ENCODE measurements around the gene PCGF2. TPM values are rescaled to one million over a fixed set of nuclear protein-coding genes. Genes with fewer than 3 reads are reported as not detected.

PCGF2 gene
- total RNA-seq, 1 donor from 2014 or later, result 79.4 TPM

- H3K4me1 Mint-ChIP-seq (ENCODE audit: unreplicated experiment), result peaks cover 4% of the 10 kb centered on the region
Measured at GRCh38 chr17:38779965-38780752, 32.0 kb upstream of the PCGF2 start.

GRCh38 chr17:38777641-38778250 is 29.6 kb upstream of the PCGF2 start:
- peak overlapping the region; percentile 51 for H3K4me3 Mint-ChIP-seq (ENCODE audit: unreplicated experiment)
- no peak for DNase-seq (ENCODE audit: low spot score)
- H3K36me3 Mint-ChIP-seq (ENCODE audit: low read depth, unreplicated experiment), result peaks cover 48% of the 10 kb centered on the region
- H3K27me3 Mint-ChIP-seq (ENCODE audit: unreplicated experiment), result peaks cover 7% of the 10 kb centered on the region
- H3K4me1 Mint-ChIP-seq (ENCODE audit: unreplicated experiment), result no peaks in the 10 kb centered on the region
- no peaks in the 10 kb centered on the region for H3K9me3 Mint-ChIP-seq (ENCODE audit: unreplicated experiment)
- H3K27ac Mint-ChIP-seq (ENCODE audit: unreplicated experiment), result no peak overlapping the region
- no peak for TF ChIP-seq CTCF (IDR thresholded peaks at IDR 0.05; ENCODE audit: unreplicated experiment)

More at GRCh38 chr17:38779965-38780752, 32.0 kb upstream of the PCGF2 start:
- no peak for DNase-seq (ENCODE audit: low spot score)
- peaks cover 5% of the 10 kb centered on the region for H3K27me3 Mint-ChIP-seq (ENCODE audit: unreplicated experiment)
- no peak for TF ChIP-seq CTCF (IDR thresholded peaks at IDR 0.05; ENCODE audit: unreplicated experiment)
- peaks cover 44% of the 10 kb centered on the region for H3K36me3 Mint-ChIP-seq (ENCODE audit: low read depth, unreplicated experiment)
- H3K27ac Mint-ChIP-seq (ENCODE audit: unreplicated experiment), result no peak overlapping the region
- no peak overlapping the region for H3K4me3 Mint-ChIP-seq (ENCODE audit: unreplicated experiment)
- no peaks in the 10 kb centered on the region for H3K9me3 Mint-ChIP-seq (ENCODE audit: unreplicated experiment)

GRCh38 chr17:38773258-38773657 is 25.1 kb upstream of the PCGF2 start:
- H3K4me1 Mint-ChIP-seq (ENCODE audit: unreplicated experiment), result peaks cover 3% of the 10 kb centered on the region
- TF ChIP-seq CTCF (IDR thresholded peaks at IDR 0.05; ENCODE audit: unreplicated experiment), result no peak
- no peak overlapping the region for H3K27ac Mint-ChIP-seq (ENCODE audit: unreplicated experiment)
- H3K9me3 Mint-ChIP-seq (ENCODE audit: unreplicated experiment), result no peaks in the 10 kb centered on the region
- H3K27me3 Mint-ChIP-seq (ENCODE audit: unreplicated experiment), result peaks cover 6% of the 10 kb centered on the region
- peaks cover 41% of the 10 kb centered on the region for H3K36me3 Mint-ChIP-seq (ENCODE audit: low read depth, unreplicated experiment)
- no peak for DNase-seq (ENCODE audit: low spot score)
- H3K4me3 Mint-ChIP-seq (ENCODE audit: unreplicated experiment), result peak overlapping the region; percentile 23

- Mint-ChIP-seq H3K9me3 (ENCODE audit: unreplicated experiment) (no peaks in the 10 kb centered on the region), H3K4me3 (ENCODE audit: unreplicated experiment) (no peak overlapping the region), H3K27me3 (ENCODE audit: unreplicated experiment) (peaks cover 5% of the 10 kb centered on the region), H3K4me1 (ENCODE audit: unreplicated experiment) (peaks cover 5% of the 10 kb centered on the region), H3K27ac (ENCODE audit: unreplicated experiment) (peak overlapping the region; percentile 52), H3K36me3 (ENCODE audit: low read depth, unreplicated experiment) (peaks cover 55% of the 10 kb centered on the region)
- DNase-seq (ENCODE audit: low spot score), result no peak
- no peak for TF ChIP-seq CTCF (IDR thresholded peaks at IDR 0.05; ENCODE audit: unreplicated experiment)
Measured at GRCh38 chr17:38768417-38768816, 20.3 kb upstream of the PCGF2 start.

- Mint-ChIP-seq H3K36me3 (ENCODE audit: low read depth, unreplicated experiment) (peaks cover 50% of the 10 kb centered on the region), H3K4me3 (ENCODE audit: unreplicated experiment) (no peak overlapping the region), H3K9me3 (ENCODE audit: unreplicated experiment) (no peaks in the 10 kb centered on the region), H3K4me1 (ENCODE audit: unreplicated experiment) (peaks cover 7% of the 10 kb centered on the region), H3K27me3 (ENCODE audit: unreplicated experiment) (peaks cover 2% of the 10 kb centered on the region), H3K27ac (ENCODE audit: unreplicated experiment) (no peak overlapping the region)
- TF ChIP-seq CTCF (IDR thresholded peaks at IDR 0.05; ENCODE audit: unreplicated experiment), result no peak
- no peak for DNase-seq (ENCODE audit: low spot score)
Measured at GRCh38 chr17:38766341-38766740, 18.2 kb upstream of the PCGF2 start.

Measured in endothelial cell (in vitro differentiated cells).